HCT116 (cell line): ENCODE measurements around the gene PRR12. TPM values are rescaled to one million over a fixed set of nuclear protein-coding genes. Genes with fewer than 3 reads are reported as not detected.

Experiments used
- ATAC-seq: fragments of 200-7000 bp; cut with Tn5 transposase; 2 replicates; pipeline ENCODE4 v1.9.1; 2020; ENCODE audit warnings: mild to moderate bottlenecking, moderate library complexity
- BruUV-seq: library from RNA; stranded (reverse); fragments of 400-500 nt; replicated peaks from 2 replicates; lab custom pipeline; 2021; lab: Mats Ljungman, UMichigan
- CTCF ChIA-PET: fragments of 300-600 bp; sonication (Branson Sonifier 250); formaldehyde crosslinking; loops from one replicate; lab custom pipeline; 2021; ENCODE audit warnings: antibody characterized with exemption; lab: Charles Lee
- POLR2A ChIA-PET: fragments of 300-600, 350-600 bp; sonication (Branson Sonifier 250); formaldehyde crosslinking; loops from one replicate; lab custom pipeline; 2021; ENCODE audit warnings: antibody characterized with exemption; lab: Charles Lee
- RAD21 ChIA-PET, 2 experiments: fragments of 300-600 bp; sonication (Branson Sonifier 250); formaldehyde crosslinking; loops; one replicate each; lab custom pipeline; 2023; ENCODE audit warnings: low total read pairs in 2 of 2; ENCODE audit not compliant: uncharacterized antibody in 2 of 2, unreplicated experiment in 2 of 2, low non-redundant PET in 1 of 2; lab: Charles Lee
- DNase-seq: peaks from one replicate; pipeline ENCODE4 v3.0.0-alpha.2; 2010; ENCODE audit warnings: low read depth, low spot score
- H2AFZ ChIP-seq: fragments of 200-600 bp; shearing (Covaris generic), sonication (generic); 2 replicates; pipeline ENCODE4 v1.6.1; 2017; ENCODE audit warnings: low read depth, mixed run types, mixed read lengths, antibody characterized with exemption, low read length; ENCODE audit not compliant: poor library complexity, severe bottlenecking
- H3K27ac ChIP-seq: 2 replicates; pipeline ENCODE4 v1.5.1; 2012; ENCODE audit warnings: low read depth, low read length
- H3K27me3 ChIP-seq: fragments of 200-600 bp; sonication (generic); 2 replicates; pipeline ENCODE4 v1.6.1; 2016; ENCODE audit warnings: mixed run types, low read length, mixed read lengths; ENCODE audit not compliant: insufficient read depth
- H3K36me3 ChIP-seq, 2 experiments: fragments of 200-500 bp in 1 of 2; fragments of 200-600 bp in 1 of 2; sonication (Bioruptor generic) in 1 of 2; sonication (generic) in 1 of 2; 2 replicates each; pipeline versions ENCODE4 v1.5.1 to v1.6.1; 2014 to 2016; ENCODE audit warnings: low read length in 2 of 2, inconsistent platforms in 1 of 2, mixed read lengths in 1 of 2, mixed run types in 1 of 2; ENCODE audit not compliant: insufficient read depth in 2 of 2, control insufficient read depth in 1 of 2
- H3K4me1 ChIP-seq, 2 experiments: fragments of 200-600 bp in 1 of 2; sonication (generic) in 1 of 2; 2 replicates each; pipeline versions ENCODE4 v1.5.1 to v1.6.1; 2012 to 2017; ENCODE audit warnings: low read length in 2 of 2, inconsistent platforms in 1 of 2, mild to moderate bottlenecking in 1 of 2, mixed read lengths in 1 of 2, mixed run types in 1 of 2, moderate library complexity in 1 of 2; ENCODE audit not compliant: insufficient read depth in 2 of 2, control insufficient read depth in 1 of 2
- H3K4me2 ChIP-seq: fragments of 200-600 bp; sonication (generic); 2 replicates; pipeline ENCODE4 v1.6.1; 2017; ENCODE audit warnings: mixed run types, low read length, mixed read lengths
- H3K4me3 ChIP-seq, 2 experiments: fragments of 200-600 bp in 1 of 2; sonication (generic) in 1 of 2; replicated peaks in 1 of 2; 2 replicates each; pipeline ENCODE4 v1.5.1; 2011 to 2016; ENCODE audit warnings: low read length in 2 of 2, control low read depth in 1 of 2, low read depth in 1 of 2, mild to moderate bottlenecking in 1 of 2, mixed read lengths in 1 of 2, mixed run types in 1 of 2
- H3K79me2 ChIP-seq: fragments of 200-600 bp; sonication (generic); 2 replicates; pipeline ENCODE4 v1.6.1; 2017; ENCODE audit warnings: mild to moderate bottlenecking, mixed run types, low read length, moderate library complexity, mixed read lengths; ENCODE audit not compliant: insufficient read depth
- H3K9ac ChIP-seq: fragments of 200-600 bp; sonication (generic); 2 replicates; pipeline ENCODE4 v1.6.1; 2016; ENCODE audit warnings: low read length, mixed read lengths
- H3K9me2 ChIP-seq: fragments of 200-600 bp; sonication (generic), shearing (Covaris generic); 2 replicates; pipeline ENCODE4 v1.6.1; 2017; ENCODE audit warnings: mixed run types, mild to moderate bottlenecking, moderate library complexity; ENCODE audit not compliant: insufficient read depth
- H3K9me3 ChIP-seq, 2 experiments: fragments of 200-500 bp in 1 of 2; fragments of 200-600 bp in 1 of 2; sonication (Bioruptor generic) in 1 of 2; sonication (generic) in 1 of 2; 2 replicates each; pipeline ENCODE4 v1.6.1; 2014 to 2017; ENCODE audit warnings: low read length in 2 of 2, mixed read lengths in 2 of 2, inconsistent platforms in 1 of 2, low read depth in 1 of 2, mild to moderate bottlenecking in 1 of 2, mixed run types in 1 of 2, moderate library complexity in 1 of 2; ENCODE audit not compliant: control insufficient read depth in 1 of 2, insufficient read depth in 1 of 2
- H4K20me1 ChIP-seq: fragments of 200-600 bp; sonication (generic), shearing (Covaris generic); 2 replicates; pipeline ENCODE4 v1.6.1; 2017; ENCODE audit warnings: mixed run types, mild to moderate bottlenecking, moderate library complexity; ENCODE audit not compliant: insufficient read depth
- CBX3 ChIP-seq: IDR thresholded peaks from 2 replicates; pipeline ENCODE4 v1.6.1; 2012; ENCODE audit warnings: low read depth
- CEBPB ChIP-seq: IDR thresholded peaks from 2 replicates; pipeline ENCODE4 v1.6.1; 2012; ENCODE audit warnings: low read depth
- EGR1 ChIP-seq: IDR thresholded peaks from 2 replicates; pipeline ENCODE4 v1.6.1; 2012; ENCODE audit warnings: low read depth
- ELF1 ChIP-seq: IDR thresholded peaks from 2 replicates; pipeline ENCODE4 v1.6.1; 2012; ENCODE audit warnings: low read depth, borderline replicate concordance
- EZH2 ChIP-seq: fragments of 200-600 bp; sonication (generic); IDR thresholded peaks from 2 replicates; pipeline ENCODE4 v1.6.1; 2017; ENCODE audit warnings: antibody characterized with exemption, mixed run types
- EZH2phosphoT487 ChIP-seq: fragments of 200-600 bp; IDR thresholded peaks from 2 replicates; pipeline ENCODE4 v1.6.1; 2018; ENCODE audit warnings: antibody characterized with exemption, borderline replicate concordance
- FOSL1 ChIP-seq: IDR thresholded peaks from 2 replicates; pipeline ENCODE4 v1.6.1; 2012; ENCODE audit warnings: low read depth
- JUND ChIP-seq: IDR thresholded peaks from 2 replicates; pipeline ENCODE4 v1.6.1; 2012
- POLR2A ChIP-seq: IDR thresholded peaks from 2 replicates; pipeline ENCODE4 v1.7.0; 2011; ENCODE audit warnings: borderline replicate concordance; ENCODE audit not compliant: insufficient read depth, insufficient read length; ENCODE audit errors: extremely low read depth
- POLR2AphosphoS5 ChIP-seq: IDR thresholded peaks from 2 replicates; pipeline ENCODE4 v1.6.1; 2011; ENCODE audit warnings: mild to moderate bottlenecking, low read depth, low read length, moderate library complexity
- RAD21 ChIP-seq: IDR thresholded peaks from 2 replicates; pipeline ENCODE4 v1.6.1; 2012; ENCODE audit warnings: low read depth, mild to moderate bottlenecking
- SIN3A ChIP-seq: IDR thresholded peaks from 2 replicates; pipeline ENCODE4 v1.6.1; 2012; ENCODE audit warnings: low read depth
- SP1 ChIP-seq: IDR thresholded peaks from 2 replicates; pipeline ENCODE4 v1.6.1; 2012; ENCODE audit warnings: low read depth
- SRF ChIP-seq: IDR thresholded peaks from 2 replicates; pipeline ENCODE4 v1.6.1; 2012; ENCODE audit warnings: low read depth
- TCF7L2 ChIP-seq: IDR thresholded peaks from 2 replicates; pipeline ENCODE4 v1.7.0; 2011; ENCODE audit warnings: borderline replicate concordance, inconsistent platforms; ENCODE audit not compliant: insufficient read depth, insufficient read length; ENCODE audit errors: extremely low read depth
- YY1 ChIP-seq: IDR thresholded peaks from 2 replicates; pipeline ENCODE4 v1.6.1; 2011; ENCODE audit warnings: low read length, low read depth, moderate library complexity, mild to moderate bottlenecking; ENCODE audit not compliant: insufficient replicate concordance; ENCODE audit errors: extremely low read depth
- ZFX ChIP-seq: fragments of 450-650 bp; IDR thresholded peaks from 2 replicates; pipeline ENCODE4 v1.6.1; 2017
- ZNF274 ChIP-seq: fragments of 200-500 bp; sonication (Bioruptor generic); IDR thresholded peaks from 2 replicates; pipeline ENCODE4 v1.6.1; 2014; ENCODE audit warnings: mild to moderate bottlenecking, low read depth, low read length, inconsistent platforms
- intact Hi-C: fragments of 100-400 bp; cut with micrococcal nuclease; formaldehyde crosslinking; loops from 2 replicates; pipeline ENCODE4 v1.10.0; 2022
- total RNA-seq: library from RNA; stranded (reverse); gene quantifications from one replicate; pipeline ENCODE4 v1.2.1, GENCODE V29; 2021; ENCODE audit not compliant: unreplicated experiment
- TF ChIP-seq, protein P1 (sequence below): IDR thresholded peaks from 2 replicates; pipeline ENCODE4 v1.6.1; 2011; ENCODE audit warnings: mild to moderate bottlenecking, low read length, moderate library complexity; ENCODE audit not compliant: insufficient replicate concordance; ENCODE audit errors: extremely low read depth
- TF ChIP-seq, protein P2 (sequence below): IDR thresholded peaks from 2 replicates; pipeline ENCODE4 v1.6.1; 2012; ENCODE audit warnings: low read depth
- TF ChIP-seq, protein P3 (sequence below): IDR thresholded peaks from 2 replicates; pipeline ENCODE4 v1.6.1; 2012
- TF ChIP-seq, protein P4 (sequence below): IDR thresholded peaks from 2 replicates; pipeline ENCODE4 v1.6.1; 2012

The PRR12 gene
- total RNA-seq, 1 experiment from 2014 or later: 26.9 TPM

GRCh38 chr19:49640113-49640898, 49.3 kb downstream of the PRR12 start, which contains the start of gene RRAS:
TSS of gene RRAS (minus strand) at chr19:49640143. CDS start at chr19:49640098, 45 bp downstream.
- H3K4me1 ChIP-seq: peaks cover 15 to 40% of the 10 kb centered on the region in 2 experiments
- intact Hi-C loops: loop anchor here (1.0 to 2.0 kb wide), 4 partner anchors 36 to 72 kb away; partner anchors contain the start of genes NOSIP and PRRG2
- H3K9me2 ChIP-seq: no peaks in the 10 kb centered on the region
- H3K4me3 ChIP-seq: peak within 1 kb of the TSS; percentile 75 to 92
- H3K79me2 ChIP-seq: peaks cover 41% of the 10 kb centered on the region
- peaks cover 0 to 5% of the 10 kb centered on the region in 2 experiments; a peak in 3 of 4 replicates for H3K36me3 ChIP-seq
- ChIA-PET CTCF (interaction anchor here (0.5 to 2.8 kb wide), 13 partner anchors 24 to 375 kb away, joined by 3 to 23 read pairs (median 4); partner anchors contain the start of gene PRMT1), RAD21 (interaction anchor here (1.1 to 1.8 kb wide), 2 partner anchors 36 to 47 kb away, joined by 6 read pairs; partner anchors contain the start of gene PRMT1 (in 1 of the 2)), POLR2A (interaction anchor here (0.7 to 4.7 kb wide), 30 partner anchors 8 to 995 kb away, joined by 3 to 92 read pairs (median 5); partner anchors contain the start of genes ALDH16A1, AP2A1, BCL2L12 and DKKL1)
- peak; percentile 76 for ATAC-seq
- peak; percentile 99 for DNase-seq
- H3K4me2 ChIP-seq: peak within 1 kb of the TSS; percentile 92
- no peaks in the 10 kb centered on the region for H3K27me3 ChIP-seq
- H4K20me1 ChIP-seq: no peaks in the 10 kb centered on the region
- H3K27ac ChIP-seq: peak within 1 kb of the TSS; percentile 98
- no peak within 1 kb of the TSS for H2AFZ ChIP-seq
- no peaks in the 10 kb centered on the region for H3K9me3 ChIP-seq
- no TSS peak for BruUV-seq
- peak within 1 kb of the TSS; percentile 99 for H3K9ac ChIP-seq
- TF ChIP-seq CEBPB: no peak
- TF ChIP-seq POLR2AphosphoS5: peak; percentile 86
- TF ChIP-seq ELF1: no peak; the same call in 1 of the 2 replicates
- no peak for TF ChIP-seq CBX3
- no peak for TF ChIP-seq EZH2phosphoT487
- no peak for TF ChIP-seq ZNF274
- TF ChIP-seq SP1: peak; percentile 94
- no peak for TF ChIP-seq RAD21
- peak; percentile 72 for TF ChIP-seq SIN3A
- peak; percentile 58 for TF ChIP-seq YY1
- TF ChIP-seq, protein P1, sequence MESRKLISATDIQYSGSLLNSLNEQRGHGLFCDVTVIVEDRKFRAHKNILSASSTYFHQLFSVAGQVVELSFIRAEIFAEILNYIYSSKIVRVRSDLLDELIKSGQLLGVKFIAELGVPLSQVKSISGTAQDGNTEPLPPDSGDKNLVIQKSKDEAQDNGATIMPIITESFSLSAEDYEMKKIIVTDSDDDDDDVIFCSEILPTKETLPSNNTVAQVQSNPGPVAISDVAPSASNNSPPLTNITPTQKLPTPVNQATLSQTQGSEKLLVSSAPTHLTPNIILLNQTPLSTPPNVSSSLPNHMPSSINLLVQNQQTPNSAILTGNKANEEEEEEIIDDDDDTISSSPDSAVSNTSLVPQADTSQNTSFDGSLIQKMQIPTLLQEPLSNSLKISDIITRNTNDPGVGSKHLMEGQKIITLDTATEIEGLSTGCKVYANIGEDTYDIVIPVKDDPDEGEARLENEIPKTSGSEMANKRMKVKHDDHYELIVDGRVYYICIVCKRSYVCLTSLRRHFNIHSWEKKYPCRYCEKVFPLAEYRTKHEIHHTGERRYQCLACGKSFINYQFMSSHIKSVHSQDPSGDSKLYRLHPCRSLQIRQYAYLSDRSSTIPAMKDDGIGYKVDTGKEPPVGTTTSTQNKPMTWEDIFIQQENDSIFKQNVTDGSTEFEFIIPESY: peak; percentile 74
- TF ChIP-seq, protein P2, sequence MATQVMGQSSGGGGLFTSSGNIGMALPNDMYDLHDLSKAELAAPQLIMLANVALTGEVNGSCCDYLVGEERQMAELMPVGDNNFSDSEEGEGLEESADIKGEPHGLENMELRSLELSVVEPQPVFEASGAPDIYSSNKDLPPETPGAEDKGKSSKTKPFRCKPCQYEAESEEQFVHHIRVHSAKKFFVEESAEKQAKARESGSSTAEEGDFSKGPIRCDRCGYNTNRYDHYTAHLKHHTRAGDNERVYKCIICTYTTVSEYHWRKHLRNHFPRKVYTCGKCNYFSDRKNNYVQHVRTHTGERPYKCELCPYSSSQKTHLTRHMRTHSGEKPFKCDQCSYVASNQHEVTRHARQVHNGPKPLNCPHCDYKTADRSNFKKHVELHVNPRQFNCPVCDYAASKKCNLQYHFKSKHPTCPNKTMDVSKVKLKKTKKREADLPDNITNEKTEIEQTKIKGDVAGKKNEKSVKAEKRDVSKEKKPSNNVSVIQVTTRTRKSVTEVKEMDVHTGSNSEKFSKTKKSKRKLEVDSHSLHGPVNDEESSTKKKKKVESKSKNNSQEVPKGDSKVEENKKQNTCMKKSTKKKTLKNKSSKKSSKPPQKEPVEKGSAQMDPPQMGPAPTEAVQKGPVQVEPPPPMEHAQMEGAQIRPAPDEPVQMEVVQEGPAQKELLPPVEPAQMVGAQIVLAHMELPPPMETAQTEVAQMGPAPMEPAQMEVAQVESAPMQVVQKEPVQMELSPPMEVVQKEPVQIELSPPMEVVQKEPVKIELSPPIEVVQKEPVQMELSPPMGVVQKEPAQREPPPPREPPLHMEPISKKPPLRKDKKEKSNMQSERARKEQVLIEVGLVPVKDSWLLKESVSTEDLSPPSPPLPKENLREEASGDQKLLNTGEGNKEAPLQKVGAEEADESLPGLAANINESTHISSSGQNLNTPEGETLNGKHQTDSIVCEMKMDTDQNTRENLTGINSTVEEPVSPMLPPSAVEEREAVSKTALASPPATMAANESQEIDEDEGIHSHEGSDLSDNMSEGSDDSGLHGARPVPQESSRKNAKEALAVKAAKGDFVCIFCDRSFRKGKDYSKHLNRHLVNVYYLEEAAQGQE: no peak
- TF ChIP-seq ZFX: no peak
- TF ChIP-seq TCF7L2: peak; percentile 22
- TF ChIP-seq EGR1: peak; percentile 64
- TF ChIP-seq, protein P3, sequence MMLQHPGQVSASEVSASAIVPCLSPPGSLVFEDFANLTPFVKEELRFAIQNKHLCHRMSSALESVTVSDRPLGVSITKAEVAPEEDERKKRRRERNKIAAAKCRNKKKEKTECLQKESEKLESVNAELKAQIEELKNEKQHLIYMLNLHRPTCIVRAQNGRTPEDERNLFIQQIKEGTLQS: no peak
- TF ChIP-seq, protein P4, sequence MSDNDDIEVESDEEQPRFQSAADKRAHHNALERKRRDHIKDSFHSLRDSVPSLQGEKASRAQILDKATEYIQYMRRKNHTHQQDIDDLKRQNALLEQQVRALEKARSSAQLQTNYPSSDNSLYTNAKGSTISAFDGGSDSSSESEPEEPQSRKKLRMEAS: peak; percentile 60; the same call in 1 of the 2 replicates
- TF ChIP-seq FOSL1: peak; percentile 83
- TF ChIP-seq EZH2: no peak
- peak; percentile 71 for TF ChIP-seq POLR2A
- TF ChIP-seq JUND: peak; percentile 82
- TF ChIP-seq SRF: peak; percentile 87
